Small intestine (tissue), 7 donors: ENCODE data around the gene EPHA4. TPM values are rescaled to one million over a fixed set of nuclear protein-coding genes. Genes with fewer than 3 reads are reported as not detected.

Source experiments
- DNase-seq, 2 donors: peaks; one replicate each; pipeline versions ENCODE4 v3.0.0 to v3.0.0-alpha.2; 2013
- FAIRE-seq: peaks from 2 replicates; lab custom pipeline; 2012; peaks lifted over from hg19 to GRCh38; lab: Jason Lieb, UNC
- H3K27ac ChIP-seq, 3 donors: one replicate each; pipeline ENCODE4 v1.5.1; 2013; ENCODE audit warnings: low read length in 2 of 3, mild to moderate bottlenecking in 2 of 3, control low read depth in 1 of 3, inconsistent platforms in 1 of 3, low read depth in 1 of 3, moderate library complexity in 1 of 3
- H3K27me3 ChIP-seq, 3 donors: one replicate each; pipeline ENCODE4 v1.6.1; 2013; ENCODE audit warnings: low read length in 3 of 3, inconsistent platforms in 1 of 3; ENCODE audit not compliant: control insufficient read depth in 3 of 3, insufficient read depth in 3 of 3
- H3K36me3 ChIP-seq, 3 donors: one replicate each; pipeline ENCODE4 v1.6.1; 2013; ENCODE audit warnings: low read length in 3 of 3, inconsistent platforms in 1 of 3, low read depth in 1 of 3, mild to moderate bottlenecking in 1 of 3, moderate library complexity in 1 of 3; ENCODE audit not compliant: control insufficient read depth in 3 of 3, insufficient read depth in 2 of 3
- H3K4me1 ChIP-seq, 3 donors: one replicate each; pipeline ENCODE4 v1.6.1; 2013; ENCODE audit warnings: low read length in 2 of 3, inconsistent platforms in 1 of 3, low read depth in 1 of 3, mild to moderate bottlenecking in 1 of 3, moderate library complexity in 1 of 3; ENCODE audit not compliant: control insufficient read depth in 3 of 3, insufficient read depth in 2 of 3
- H3K4me3 ChIP-seq, 3 donors: one replicate each; pipeline ENCODE4 v1.5.1; 2013; ENCODE audit warnings: low read length in 3 of 3, control low read depth in 1 of 3, inconsistent platforms in 1 of 3, low read depth in 1 of 3, mild to moderate bottlenecking in 1 of 3, moderate library complexity in 1 of 3
- H3K9me3 ChIP-seq, 2 donors: one replicate each; pipeline ENCODE4 v1.6.1; 2013; ENCODE audit warnings: low read depth in 1 of 2, low read length in 1 of 2; ENCODE audit not compliant: control insufficient read depth in 2 of 2, insufficient read depth in 1 of 2
- WGBS, 3 donors: extraction: QIAGEN DNeasy Blood & Tissue Kit; methylation state at CpG; one replicate each; pipeline ENCODE4 v1.1.7; 2013; 5-methylcytosine and 5-hydroxymethylcytosine counted together
- polyA plus RNA-seq, 4 donors: library from polyadenylated mRNA; stranded (reverse) in 3 of 4; unstranded in 1 of 4; fragments of 200-250 nt in 3 of 4; fragments of 120-200 nt in 1 of 4; gene quantifications; one replicate each; pipeline versions ENCODE4 v1.2.1 to v1.2.3, GENCODE V29; 2013
- donor health status: healthy with polysubstance abuse.
- donor health status: control.
- donor health status: control.
- donor health status: Bipolar disorder and iron deficiency.
- donor health status: healthy.

The EPHA4 gene
- polyA plus RNA-seq, 4 donors: 2.9 to 3.1 TPM; not detected in 2

GRCh38 chr2:221529177-221529942, 42.7 kb downstream of the EPHA4 start:
- Histone ChIP-seq H3K27ac (no peak overlapping the region), H3K27me3 (no peaks in the 10 kb centered on the region), H3K4me3 (no peak overlapping the region), H3K9me3 (no peaks in the 10 kb centered on the region), H3K36me3 (no peaks in the 10 kb centered on the region), H3K4me1 (peaks cover 0 to 24% (median 0%) of the 10 kb centered on the region in 3 donors)
- no peak for DNase-seq
- no peak for FAIRE-seq
- 43 to 56% (median 54%) methylated on average over 8 of the region's 8 CpGs for WGBS, 3 donors

DNA sequence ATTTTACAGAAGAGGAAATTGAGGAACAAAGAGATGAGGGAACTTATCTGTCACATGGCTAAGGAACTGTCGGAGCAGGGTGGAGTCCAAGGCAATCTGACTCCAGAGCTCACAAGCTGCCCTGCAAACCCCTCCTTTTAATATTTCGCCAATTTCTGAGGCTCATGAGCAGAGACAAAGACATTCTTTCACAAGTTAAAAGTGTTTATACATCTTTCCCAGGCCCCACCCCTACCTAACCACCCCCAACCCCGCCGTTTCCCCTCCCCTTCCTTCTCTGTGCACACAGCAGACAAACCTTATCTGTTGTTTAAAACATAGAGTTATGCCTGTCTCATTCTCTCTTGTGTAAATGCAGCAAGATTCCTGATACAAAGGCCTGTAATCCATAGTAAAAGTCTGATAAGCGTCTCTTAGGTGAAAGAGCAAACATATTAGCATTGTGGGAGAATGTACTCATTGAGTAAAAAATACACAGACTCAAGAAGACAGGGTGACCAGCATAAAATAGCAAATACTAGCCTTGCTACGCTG, 44.3 kb downstream of the EPHA4 start:
- FAIRE-seq: no peak
- Histone ChIP-seq H3K36me3 (no peaks in the 10 kb centered on the region), H3K27ac (peak overlapping the region in 1 of 3 donors; percentile 29), H3K4me3 (peak overlapping the region in 1 of 3 donors; percentile 2), H3K4me1 (peaks cover 0 to 24% (median 0%) of the 10 kb centered on the region in 3 donors), H3K27me3 (no peaks in the 10 kb centered on the region), H3K9me3 (no peaks in the 10 kb centered on the region)
- peak in 1 of 2 donors; percentile 63 for DNase-seq
- 12 to 37% (median 24%) methylated on average over 6 of the region's 6 CpGs for whole genome bisulfite sequencing, 3 donors

GRCh38 chr2:221524158-221524557, 47.9 kb downstream of the EPHA4 start:
- Histone ChIP-seq H3K9me3 (no peaks in the 10 kb centered on the region), H3K27me3 (no peaks in the 10 kb centered on the region), H3K4me1 (peaks cover 0 to 17% (median 0%) of the 10 kb centered on the region in 3 donors), H3K27ac (no peak overlapping the region), H3K4me3 (no peak overlapping the region), H3K36me3 (no peaks in the 10 kb centered on the region)
- FAIRE-seq (no peak), DNase-seq (no peak)
- WGBS, 3 donors: 85 to 95% (median 87%) methylated on average over 6 of the region's 6 CpGs

DNA sequence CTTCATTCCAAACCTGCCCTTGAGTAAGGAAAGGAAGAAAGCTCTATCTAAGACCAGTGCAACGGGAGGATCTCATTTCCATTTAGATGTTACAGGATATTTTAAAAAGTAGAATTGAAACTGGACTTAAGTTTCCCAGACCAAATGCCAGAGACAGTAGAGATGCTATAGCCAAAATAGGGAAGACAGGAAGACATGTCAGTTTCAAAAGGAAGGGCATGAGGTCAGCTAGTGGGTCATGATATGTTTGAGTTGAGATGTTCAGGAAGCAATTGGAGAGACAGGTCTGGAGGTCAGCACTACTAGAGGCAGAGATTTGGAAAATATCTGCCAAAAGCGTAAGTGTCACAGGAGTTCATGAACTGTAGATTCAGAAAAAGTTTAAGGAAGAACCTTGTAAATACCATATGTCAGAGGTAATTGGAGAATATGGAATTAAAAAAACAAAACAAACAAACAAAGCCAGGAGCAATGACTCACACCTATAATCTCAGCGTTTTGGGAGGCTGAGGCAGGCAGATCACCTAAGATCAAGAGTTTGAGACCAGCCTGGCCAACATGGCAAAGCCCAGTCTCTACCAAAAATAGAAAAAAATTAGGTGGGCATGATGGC, 50.8 kb downstream of the EPHA4 start:
- DNase-seq (no peak), FAIRE-seq (no peak)
- WGBS, 3 donors: 77 to 83% (median 80%) methylated on average over 3 of the region's 3 CpGs
- Histone ChIP-seq H3K4me1 (peaks cover 0 to 18% (median 0%) of the 10 kb centered on the region in 3 donors), H3K36me3 (no peaks in the 10 kb centered on the region), H3K4me3 (no peak overlapping the region), H3K9me3 (no peaks in the 10 kb centered on the region), H3K27me3 (no peaks in the 10 kb centered on the region), H3K27ac (no peak overlapping the region)

- Histone ChIP-seq H3K27ac (no peak overlapping the region), H3K4me1 (peaks cover 0 to 18% (median 0%) of the 10 kb centered on the region in 3 donors), H3K36me3 (no peaks in the 10 kb centered on the region), H3K27me3 (no peaks in the 10 kb centered on the region), H3K9me3 (no peaks in the 10 kb centered on the region), H3K4me3 (no peak overlapping the region)
- WGBS, 3 donors: 60 to 73% (median 72%) methylated on average over 7 of the region's 7 CpGs
- DNase-seq: no peak
- no peak for FAIRE-seq
Measured at GRCh38 chr2:221518935-221519625, 53.0 kb downstream of the EPHA4 start.

DNA sequence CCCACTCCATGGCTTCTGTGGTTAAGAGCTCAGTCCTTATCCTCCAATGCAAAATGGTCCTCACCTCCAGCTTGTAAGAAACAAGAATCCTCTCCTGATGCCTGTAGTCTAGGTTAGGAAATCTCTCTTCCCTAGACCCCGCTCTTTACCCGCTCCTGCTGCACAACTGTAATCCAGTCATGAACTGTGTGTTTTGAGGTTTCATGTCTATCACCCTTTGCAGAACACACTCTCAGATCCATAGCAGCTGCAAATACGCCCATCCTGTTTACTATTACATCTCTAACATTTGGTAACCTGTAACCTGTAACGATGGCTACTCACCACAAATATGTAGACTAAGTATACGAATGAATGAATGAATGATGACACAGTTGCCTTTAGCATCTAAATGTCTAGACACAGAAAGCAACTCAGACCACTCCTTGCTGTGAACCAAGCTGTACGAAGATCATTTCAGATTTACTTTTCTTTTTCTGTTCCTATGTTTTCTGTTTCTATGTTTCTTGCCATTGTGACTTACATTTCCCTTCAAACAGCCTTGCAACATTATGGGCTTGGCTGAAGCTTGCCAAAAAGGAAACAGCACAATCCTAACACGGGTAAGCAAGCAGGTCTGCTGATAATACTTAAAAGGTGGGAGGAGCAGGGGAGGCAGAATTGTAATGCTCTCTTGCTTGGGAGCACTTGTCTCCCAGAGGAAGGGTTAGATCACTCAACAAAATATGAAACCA, 53.7 kb downstream of the EPHA4 start:
- Histone ChIP-seq H3K4me3 (no peak overlapping the region), H3K27me3 (no peaks in the 10 kb centered on the region), H3K4me1 (peaks cover 0 to 18% (median 0%) of the 10 kb centered on the region in 3 donors), H3K36me3 (no peaks in the 10 kb centered on the region), H3K27ac (peak overlapping the region in 1 of 3 donors; percentile 3), H3K9me3 (no peaks in the 10 kb centered on the region)
- FAIRE-seq (no peak), DNase-seq (no peak)
- WGBS, 3 donors: 46 to 50% (median 48%) methylated on average over 7 of the region's 7 CpGs

DNA sequence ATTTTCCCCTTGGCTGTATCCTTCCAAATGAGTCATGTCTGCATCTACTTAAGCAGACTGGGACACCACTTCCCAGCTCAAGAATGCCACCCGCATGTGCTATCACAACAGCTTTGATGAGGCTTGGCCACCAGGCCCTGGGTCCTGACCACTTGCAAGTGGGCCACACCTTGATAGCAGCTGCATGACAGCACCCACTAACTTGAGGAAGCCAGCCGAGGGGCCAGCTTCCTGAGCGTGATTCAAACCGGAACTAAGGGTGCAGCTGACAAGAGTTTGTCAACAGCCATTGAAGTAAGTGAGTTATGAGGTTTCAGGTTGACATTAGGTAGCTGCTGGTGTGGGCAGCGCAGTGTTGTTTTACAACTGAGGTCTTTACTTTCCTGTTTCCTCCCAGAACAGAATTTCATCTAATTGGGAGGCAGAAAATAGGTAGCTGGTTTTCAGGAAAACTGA, 54.4 kb downstream of the EPHA4 start:
- Histone ChIP-seq H3K4me1 (peaks cover 0 to 18% (median 0%) of the 10 kb centered on the region in 3 donors), H3K27me3 (no peaks in the 10 kb centered on the region), H3K27ac (peak overlapping the region in 1 of 3 donors; percentile 14), H3K4me3 (no peak overlapping the region), H3K9me3 (no peaks in the 10 kb centered on the region), H3K36me3 (no peaks in the 10 kb centered on the region)
- DNase-seq (peak in 1 of 2 donors; percentile 13), FAIRE-seq (no peak)
- 55 to 74% (median 57%) methylated on average over 5 of the region's 5 CpGs for WGBS, 3 donors
